ENCODE data around the gene IL20RA. TPM values are rescaled to one million over a fixed set of nuclear protein-coding genes. Genes with fewer than 3 reads are reported as not detected.

Gene IL20RA
- total and polyA plus RNA-seq, 7 experiments from 2014 or later, result not detected

- H3K4me3 ChIP-seq (ENCODE audit: low read length), result no peak overlapping the region
Measured at GRCh38 chr6:137011406-137011805, 33.4 kb downstream of the IL20RA start.

GRCh38 chr6:137010128-137010718 lies 34.5 kb downstream of the IL20RA start:
- Mint-ChIP-seq H3K27ac (no peak overlapping the region), H3K27me3 (peaks cover 25 to 58% (median 40%) of the 10 kb centered on the region in 5 donors), H3K9me3 (peaks cover 0 to 2% (median 0%) of the 10 kb centered on the region in 11 donors), H3K4me3 (no peak overlapping the region), H3K36me3 (no peaks in the 10 kb centered on the region), H3K4me1 (no peaks in the 10 kb centered on the region)
- CTCF ChIA-PET, result no interaction called here
- intact Hi-C loops (cut with micrococcal nuclease), result no loop called here
- Histone ChIP-seq H3K9me3 (ENCODE audit: control insufficient read depth in 2 of 3, low read length in 3 of 3) (no peaks in the 10 kb centered on the region), H3K27ac (ENCODE audit: low read depth, low read length) (no peak overlapping the region), H3K4me3 (ENCODE audit: low read length) (no peak overlapping the region), H3K36me3 (ENCODE audit: control insufficient read depth in 2 of 3, insufficient read depth in 3 of 3, low read length in 3 of 3) (no peaks in the 10 kb centered on the region), H3K4me1 (ENCODE audit: control insufficient read depth in 2 of 2, insufficient read depth in 2 of 2, low read length in 2 of 2) (no peaks in the 10 kb centered on the region), H3K27me3 (ENCODE audit: control insufficient read depth in 2 of 2, insufficient read depth in 2 of 2, low read length in 2 of 2) (no peaks in the 10 kb centered on the region)
- ATAC-seq (no peak), DNase-seq (no peak)
- POLR2A ChIA-PET, result no interaction called here

More at GRCh38 chr6:137011406-137011805, 33.4 kb downstream of the IL20RA start:
- no peaks in the 10 kb centered on the region for H3K36me3 Mint-ChIP-seq
- Histone ChIP-seq H3K36me3 (ENCODE audit: control insufficient read depth in 2 of 3, insufficient read depth in 3 of 3, low read length in 3 of 3) (no peaks in the 10 kb centered on the region), H3K27ac (ENCODE audit: low read depth, low read length) (no peak overlapping the region), H3K27me3 (ENCODE audit: control insufficient read depth in 2 of 2, insufficient read depth in 2 of 2, low read length in 2 of 2) (no peaks in the 10 kb centered on the region), H3K9me3 (ENCODE audit: control insufficient read depth in 2 of 3, low read length in 3 of 3) (no peaks in the 10 kb centered on the region), H3K4me1 (ENCODE audit: control insufficient read depth in 2 of 2, insufficient read depth in 2 of 2, low read length in 2 of 2) (no peaks in the 10 kb centered on the region)
- ATAC-seq, result no peak
- DNase-seq, result no peak
- intact Hi-C loops (cut with micrococcal nuclease), result no loop called here
- no peak overlapping the region for H3K4me3 Mint-ChIP-seq
- POLR2A ChIA-PET, result no interaction called here
- CTCF ChIA-PET, result no interaction called here
- H3K27me3 Mint-ChIP-seq, result peaks cover 36 to 70% (median 52%) of the 10 kb centered on the region in 5 donors
- peaks cover 0 to 2% (median 0%) of the 10 kb centered on the region in 11 donors for H3K9me3 Mint-ChIP-seq
- no peaks in the 10 kb centered on the region for H3K4me1 Mint-ChIP-seq
- no peak overlapping the region for H3K27ac Mint-ChIP-seq

- Histone ChIP-seq H3K36me3 (ENCODE audit: control insufficient read depth in 2 of 3, insufficient read depth in 3 of 3, low read length in 3 of 3) (no peaks in the 10 kb centered on the region), H3K9me3 (ENCODE audit: control insufficient read depth in 2 of 3, low read length in 3 of 3) (no peaks in the 10 kb centered on the region), H3K27me3 (ENCODE audit: control insufficient read depth in 2 of 2, insufficient read depth in 2 of 2, low read length in 2 of 2) (no peaks in the 10 kb centered on the region), H3K4me3 (ENCODE audit: low read length) (no peak overlapping the region), H3K4me1 (ENCODE audit: control insufficient read depth in 2 of 2, insufficient read depth in 2 of 2, low read length in 2 of 2) (no peaks in the 10 kb centered on the region), H3K27ac (ENCODE audit: low read depth, low read length) (no peak overlapping the region)
- Mint-ChIP-seq H3K4me1 (no peaks in the 10 kb centered on the region), H3K36me3 (no peaks in the 10 kb centered on the region), H3K27me3 (peaks cover 12 to 60% (median 38%) of the 10 kb centered on the region in 5 donors), H3K27ac (no peak overlapping the region), H3K4me3 (no peak overlapping the region), H3K9me3 (peaks cover 0 to 1% (median 0%) of the 10 kb centered on the region in 11 donors)
- intact Hi-C loops (cut with micrococcal nuclease), result no loop called here
- POLR2A ChIA-PET, result no interaction called here
- DNase-seq (no peak), ATAC-seq (no peak)
- CTCF ChIA-PET, result no interaction called here
Measured at GRCh38 chr6:137008204-137008603, 36.6 kb downstream of the IL20RA start.

- intact Hi-C loops (cut with micrococcal nuclease), result no loop called here
- Mint-ChIP-seq H3K27ac (no peak overlapping the region), H3K4me1 (no peaks in the 10 kb centered on the region), H3K36me3 (no peaks in the 10 kb centered on the region), H3K9me3 (no peaks in the 10 kb centered on the region), H3K27me3 (peaks cover 11 to 63% (median 33%) of the 10 kb centered on the region in 5 donors), H3K4me3 (no peak overlapping the region)
- Histone ChIP-seq H3K27me3 (ENCODE audit: control insufficient read depth in 2 of 2, insufficient read depth in 2 of 2, low read length in 2 of 2) (no peaks in the 10 kb centered on the region), H3K4me3 (ENCODE audit: low read length) (no peak overlapping the region), H3K4me1 (ENCODE audit: control insufficient read depth in 2 of 2, insufficient read depth in 2 of 2, low read length in 2 of 2) (no peaks in the 10 kb centered on the region), H3K27ac (ENCODE audit: low read depth, low read length) (no peak overlapping the region), H3K36me3 (ENCODE audit: control insufficient read depth in 2 of 3, insufficient read depth in 3 of 3, low read length in 3 of 3) (no peaks in the 10 kb centered on the region), H3K9me3 (ENCODE audit: control insufficient read depth in 2 of 3, low read length in 3 of 3) (no peaks in the 10 kb centered on the region)
- no peak for DNase-seq
- CTCF ChIA-PET, result no interaction called here
- ATAC-seq, result no peak
- POLR2A ChIA-PET, result no interaction called here
Measured at GRCh38 chr6:137006056-137006455, 38.7 kb downstream of the IL20RA start.

- no peak for DNase-seq
- H3K36me3 ChIP-seq (ENCODE audit: control insufficient read depth in 2 of 3, insufficient read depth in 3 of 3, low read length in 3 of 3), result no peaks in the 10 kb centered on the region
- POLR2A ChIA-PET, result no interaction called here
Measured at GRCh38 chr6:137005073-137005472, 39.7 kb downstream of the IL20RA start.

GRCh38 chr6:137002505-137002904 lies 42.3 kb downstream of the IL20RA start:
- Histone ChIP-seq H3K36me3 (ENCODE audit: control insufficient read depth in 2 of 3, insufficient read depth in 3 of 3, low read length in 3 of 3) (no peaks in the 10 kb centered on the region), H3K9me3 (ENCODE audit: control insufficient read depth in 2 of 3, low read length in 3 of 3) (no peaks in the 10 kb centered on the region), H3K4me3 (ENCODE audit: low read length) (no peak overlapping the region), H3K27me3 (ENCODE audit: control insufficient read depth in 2 of 2, insufficient read depth in 2 of 2, low read length in 2 of 2) (no peaks in the 10 kb centered on the region), H3K27ac (ENCODE audit: low read depth, low read length) (no peak overlapping the region), H3K4me1 (ENCODE audit: control insufficient read depth in 2 of 2, insufficient read depth in 2 of 2, low read length in 2 of 2) (no peaks in the 10 kb centered on the region)
- no peak overlapping the region for H3K4me3 Mint-ChIP-seq
- no peak overlapping the region for H3K27ac Mint-ChIP-seq
- ChIA-PET CTCF (no interaction called here), POLR2A (no interaction called here)
- DNase-seq (no peak), ATAC-seq (no peak)
- intact Hi-C loops (cut with micrococcal nuclease), result no loop called here
- H3K9me3 Mint-ChIP-seq, result no peaks in the 10 kb centered on the region
- H3K36me3 Mint-ChIP-seq, result no peaks in the 10 kb centered on the region
- H3K27me3 Mint-ChIP-seq, result peaks cover 14 to 63% (median 34%) of the 10 kb centered on the region in 5 donors
- H3K4me1 Mint-ChIP-seq, result no peaks in the 10 kb centered on the region

More at GRCh38 chr6:137005073-137005472, 39.7 kb downstream of the IL20RA start:
- ATAC-seq, result no peak
- no peaks in the 10 kb centered on the region for H3K4me1 Mint-ChIP-seq
- H3K4me3 Mint-ChIP-seq, result no peak overlapping the region
- no peak overlapping the region for H3K27ac ChIP-seq (ENCODE audit: low read depth, low read length)
- H3K9me3 ChIP-seq (ENCODE audit: control insufficient read depth in 2 of 3, low read length in 3 of 3), result no peaks in the 10 kb centered on the region
- H3K27me3 ChIP-seq (ENCODE audit: control insufficient read depth in 2 of 2, insufficient read depth in 2 of 2, low read length in 2 of 2), result no peaks in the 10 kb centered on the region
- H3K9me3 Mint-ChIP-seq, result no peaks in the 10 kb centered on the region
- H3K27me3 Mint-ChIP-seq, result peaks cover 11 to 61% (median 32%) of the 10 kb centered on the region in 5 donors
- H3K4me1 ChIP-seq (ENCODE audit: control insufficient read depth in 2 of 2, insufficient read depth in 2 of 2, low read length in 2 of 2), result no peaks in the 10 kb centered on the region
- no peak overlapping the region for H3K4me3 ChIP-seq (ENCODE audit: low read length)
- intact Hi-C loops (cut with micrococcal nuclease), result no loop called here
- H3K36me3 Mint-ChIP-seq, result no peaks in the 10 kb centered on the region
- CTCF ChIA-PET, result no interaction called here
- H3K27ac Mint-ChIP-seq, result no peak overlapping the region

- no peaks in the 10 kb centered on the region for H3K27me3 ChIP-seq (ENCODE audit: control insufficient read depth in 2 of 2, insufficient read depth in 2 of 2, low read length in 2 of 2)
- no peaks in the 10 kb centered on the region for H3K9me3 ChIP-seq (ENCODE audit: control insufficient read depth in 2 of 3, low read length in 3 of 3)
- H3K4me1 ChIP-seq (ENCODE audit: control insufficient read depth in 2 of 2, insufficient read depth in 2 of 2, low read length in 2 of 2), result no peaks in the 10 kb centered on the region
- H3K9me3 Mint-ChIP-seq, result no peaks in the 10 kb centered on the region
- POLR2A ChIA-PET, result no interaction called here
- peaks cover 14 to 59% (median 36%) of the 10 kb centered on the region in 5 donors for H3K27me3 Mint-ChIP-seq
- H3K36me3 ChIP-seq (ENCODE audit: control insufficient read depth in 2 of 3, insufficient read depth in 3 of 3, low read length in 3 of 3), result no peaks in the 10 kb centered on the region
- CTCF ChIA-PET, result no interaction called here
- no peak overlapping the region for H3K27ac Mint-ChIP-seq
- H3K4me1 Mint-ChIP-seq, result no peaks in the 10 kb centered on the region
- no peaks in the 10 kb centered on the region for H3K36me3 Mint-ChIP-seq
- H3K4me3 Mint-ChIP-seq, result no peak overlapping the region
- intact Hi-C loops (cut with micrococcal nuclease), result no loop called here
- DNase-seq (no peak), ATAC-seq (no peak)
- no peak overlapping the region for H3K27ac ChIP-seq (ENCODE audit: low read depth, low read length)
- no peak overlapping the region for H3K4me3 ChIP-seq (ENCODE audit: low read length)
Measured at GRCh38 chr6:137001977-137002302, 42.8 kb downstream of the IL20RA start.
